GM18502 (cell line): ENCODE measurements around the gene SLC6A12.
"Not testable (repeated sequence)": the region's sequence is repeated elsewhere in the genome, so short reads cannot be mapped to it uniquely, and the experiment has no call there.

ENCODE experiments used
- ATAC-seq: cut with Tn5 transposase; IDR thresholded peaks from one replicate; pipeline ENCODE4 v1.9.1; 2021; ENCODE audit warnings: mild to moderate bottlenecking; ENCODE audit not compliant: unreplicated experiment, poor library complexity

The SLC6A12 gene

GRCh38 chr12:235967-236366 is 22.0 kb upstream of the SLC6A12 start:
- ATAC-seq: not testable (repeated sequence)

- ATAC-seq: no peak
Measured at GRCh38 chr12:234891-235415, 21.0 kb upstream of the SLC6A12 start.

DNA sequence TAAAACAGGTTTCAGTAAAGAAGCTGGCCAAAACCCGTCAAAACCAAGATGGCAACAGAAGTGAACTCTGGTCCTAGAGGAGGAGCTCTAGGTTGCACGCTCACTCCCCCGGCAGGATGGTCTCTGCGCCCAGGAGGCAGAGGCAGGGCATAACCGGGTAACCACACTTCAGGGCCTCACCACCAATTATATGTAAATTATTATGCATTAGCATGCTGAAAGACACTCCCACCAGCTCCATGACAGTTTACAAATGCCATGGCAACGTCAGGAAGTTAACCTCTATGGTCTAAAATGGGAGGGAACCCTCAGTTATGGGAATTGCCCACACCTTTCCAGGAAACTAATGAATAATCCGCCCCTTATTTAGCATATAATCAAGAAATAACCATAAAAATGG is 20.1 kb upstream of the SLC6A12 start:
- no peak for ATAC-seq

DNA sequence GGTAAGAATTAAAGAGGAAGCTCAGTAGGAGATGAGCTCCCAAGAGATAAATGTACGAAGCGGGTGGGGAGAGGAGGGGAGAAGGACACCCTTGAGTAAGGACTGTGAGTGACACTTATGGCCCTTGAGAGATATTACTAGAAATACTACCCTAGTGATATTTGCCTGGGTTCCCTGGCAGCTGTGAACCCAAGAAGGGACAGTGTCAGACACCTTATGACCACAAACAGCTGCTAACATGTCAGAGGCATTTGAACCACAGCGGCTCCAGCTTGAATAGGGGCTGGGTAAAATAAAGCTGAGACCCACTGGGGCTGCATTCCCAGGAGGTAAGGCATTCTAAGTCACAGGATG is 19.6 kb upstream of the SLC6A12 start:
- no peak for ATAC-seq

DNA sequence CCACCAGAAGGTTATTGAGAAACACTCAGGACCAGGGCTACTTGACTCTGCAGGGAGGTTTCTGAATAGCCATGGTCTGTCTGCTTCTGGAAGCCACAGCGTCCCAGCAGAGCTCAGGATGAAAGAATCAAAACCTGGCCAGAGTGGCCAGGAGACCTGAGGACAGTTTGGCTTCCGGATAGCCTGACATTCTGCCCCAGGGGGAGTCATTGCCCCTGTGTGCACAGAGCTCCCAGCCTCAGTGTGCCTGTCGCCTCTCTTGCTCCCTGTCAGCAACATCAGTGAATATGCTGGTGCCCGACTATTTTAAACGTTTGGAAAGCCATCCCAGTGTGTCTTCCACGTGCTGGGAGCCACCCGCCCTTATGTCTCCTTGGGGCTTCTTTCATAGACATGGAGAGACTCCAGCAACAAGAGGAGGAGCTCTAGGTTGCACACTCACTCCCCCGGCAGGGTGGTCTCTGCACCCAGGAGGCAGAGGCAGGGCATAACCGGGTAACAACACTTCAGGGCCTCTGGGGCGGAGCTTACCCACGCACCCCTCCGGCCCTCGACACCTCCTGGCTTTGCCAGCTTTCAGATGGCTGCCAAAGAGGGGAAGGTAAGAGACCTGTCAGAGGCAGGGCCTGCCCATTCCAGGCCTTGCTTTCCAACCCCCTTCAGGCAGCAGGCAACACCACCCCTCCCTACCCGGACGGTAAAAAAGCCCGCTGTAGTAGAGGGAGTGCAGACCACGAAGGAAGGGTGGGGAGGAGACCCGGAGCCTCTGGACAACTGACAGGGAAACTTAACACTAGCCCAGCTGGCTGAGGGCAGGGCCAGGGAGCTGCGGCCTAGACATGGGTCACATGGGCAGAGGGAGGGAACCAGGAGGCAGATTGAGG is 19.0 kb upstream of the SLC6A12 start:
- ATAC-seq: no peak

DNA sequence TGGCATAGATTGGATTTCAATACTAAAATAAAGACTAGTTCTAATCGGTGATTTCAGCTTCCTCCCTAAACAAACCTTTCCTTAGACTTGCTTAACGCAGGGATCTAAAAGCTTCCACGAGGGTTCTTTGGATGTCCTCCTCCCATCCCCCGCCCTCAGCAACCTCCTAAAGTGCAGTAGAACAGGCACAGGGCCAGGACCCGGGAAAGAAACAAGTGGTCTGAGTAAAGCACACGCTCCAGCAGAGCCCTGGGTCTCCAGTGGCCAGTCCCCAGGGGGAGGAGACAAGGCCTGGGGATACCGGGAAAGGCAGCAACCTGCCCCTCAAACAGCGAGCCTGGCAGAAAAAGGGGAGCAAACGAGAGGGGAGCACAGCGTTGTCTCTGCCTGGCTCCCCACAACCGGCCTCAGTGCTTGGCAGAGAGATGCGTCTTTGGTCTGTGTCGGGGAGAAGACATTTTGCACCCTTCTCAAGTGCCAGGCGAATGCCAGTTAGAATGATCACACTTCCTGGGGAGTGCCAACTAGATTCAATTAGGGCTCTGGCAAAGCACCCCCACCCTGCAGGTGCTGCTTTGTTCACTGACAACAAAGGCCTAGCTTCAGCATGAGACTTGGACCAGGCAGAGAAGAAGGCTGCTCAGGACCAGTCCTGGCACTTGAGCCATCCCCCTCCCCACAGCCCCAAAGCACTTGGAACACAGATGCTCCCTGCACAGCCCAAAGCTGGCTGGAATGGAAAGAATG is 17.1 kb upstream of the SLC6A12 start:
- ATAC-seq: no peak

DNA sequence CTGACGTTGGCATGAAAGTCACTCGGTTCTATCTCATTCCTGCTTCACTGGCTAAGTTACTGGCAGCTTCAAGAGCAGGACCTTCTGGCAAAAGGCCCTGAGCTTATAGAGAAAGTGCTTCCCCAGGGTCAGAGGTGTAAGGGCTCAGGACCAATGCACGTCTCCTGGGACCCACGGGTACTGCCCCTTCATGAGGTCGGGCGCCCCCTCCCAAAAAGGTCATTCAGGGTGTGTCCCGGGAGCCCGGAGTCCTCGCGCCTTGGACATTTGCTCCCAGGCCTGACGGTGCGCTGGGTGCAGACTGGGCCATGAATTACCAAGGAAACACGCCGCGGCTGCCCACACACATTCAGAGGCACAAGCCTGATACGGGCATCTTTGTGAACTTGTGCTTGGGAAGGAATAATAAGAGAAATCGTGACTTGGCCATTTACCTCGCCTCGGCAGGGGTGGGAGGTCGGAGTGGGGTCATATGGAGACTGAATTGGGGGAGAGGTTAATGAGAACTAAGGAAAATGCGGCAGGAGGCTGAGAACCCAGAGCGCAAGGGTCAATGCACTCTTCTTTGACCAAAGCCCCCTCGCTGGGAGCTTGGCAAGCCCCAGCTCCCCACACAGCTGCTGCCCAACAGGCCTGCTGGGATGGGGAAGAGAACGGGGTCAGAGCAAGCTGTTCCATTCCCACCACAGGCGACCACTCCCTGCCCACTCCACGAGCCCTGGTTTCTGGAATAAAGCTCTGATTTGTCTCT is 15.7 kb upstream of the SLC6A12 start:
- no peak for ATAC-seq

GRCh38 chr12:228846-229200 is 14.9 kb upstream of the SLC6A12 start:
- no peak for ATAC-seq

DNA sequence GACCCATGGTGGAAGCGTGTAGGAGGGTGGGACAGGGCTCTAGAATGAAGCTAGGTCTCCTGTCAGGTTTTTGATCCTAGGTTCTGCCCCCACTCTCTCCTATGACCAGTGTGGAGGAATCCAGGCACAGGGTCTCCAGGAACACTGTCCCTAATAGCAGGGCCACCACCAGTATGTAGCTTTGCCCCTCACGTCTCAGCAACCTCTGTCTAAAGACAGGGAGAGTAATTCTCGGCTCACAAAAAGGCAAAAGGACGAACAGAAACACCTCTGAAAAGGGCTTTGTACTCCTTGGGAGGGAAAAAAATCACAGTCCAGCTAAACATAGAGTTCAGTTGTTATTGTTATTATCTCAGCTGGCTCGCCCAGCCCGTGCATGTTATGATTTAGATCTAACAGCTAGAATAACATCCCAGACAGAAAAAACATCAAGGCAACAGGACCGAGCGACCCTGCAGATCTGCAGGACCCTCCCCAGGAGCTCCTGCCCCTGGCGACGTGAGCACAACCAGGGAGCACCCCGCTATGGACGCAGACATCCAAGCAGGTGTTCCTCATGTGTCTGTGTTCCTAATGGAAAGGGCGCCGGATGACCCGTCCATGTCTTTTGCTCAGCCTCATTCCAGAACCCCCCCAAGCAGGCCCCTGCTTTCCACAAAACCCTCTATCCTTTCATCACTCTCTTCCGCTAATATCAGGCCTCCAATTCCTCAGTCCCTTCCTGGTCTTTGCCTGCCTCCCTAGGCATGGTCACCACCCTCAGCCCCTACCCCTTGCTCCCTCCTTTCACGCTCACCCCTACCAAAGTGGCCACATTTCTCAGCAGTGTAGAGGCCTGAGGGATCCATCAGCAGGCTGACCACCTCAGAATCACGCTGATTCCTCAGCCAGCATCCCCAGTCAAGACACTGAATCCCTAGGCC is 14.2 kb upstream of the SLC6A12 start:
- no peak for ATAC-seq

- ATAC-seq: no peak
Measured at GRCh38 chr12:227286-227915, 13.4 kb upstream of the SLC6A12 start.

GRCh38 chr12:226401-226800 is 12.4 kb upstream of the SLC6A12 start:
- ATAC-seq: no peak

- ATAC-seq: no peak
Measured at GRCh38 chr12:225012-225411, 11.1 kb upstream of the SLC6A12 start.

DNA sequence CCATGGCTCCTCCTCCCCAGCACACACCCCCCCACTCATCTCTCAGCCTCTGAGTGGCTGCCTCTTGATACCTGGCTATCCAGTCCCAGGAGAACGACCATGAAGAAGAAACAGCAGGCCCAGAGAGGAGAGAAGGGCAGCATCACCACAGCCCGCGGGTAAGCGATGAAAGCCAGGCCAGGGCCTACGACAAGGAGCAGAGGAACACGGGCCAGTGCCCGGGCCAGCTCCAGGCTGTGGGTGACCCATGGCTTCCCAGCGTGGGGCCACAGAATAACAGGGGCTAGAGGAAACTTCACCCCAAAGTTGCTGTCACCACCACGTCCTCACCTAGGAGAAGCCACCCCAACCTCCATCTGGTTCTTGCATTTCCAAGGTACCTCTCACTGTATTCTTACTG is 10.4 kb upstream of the SLC6A12 start:
- ATAC-seq: no peak

DNA sequence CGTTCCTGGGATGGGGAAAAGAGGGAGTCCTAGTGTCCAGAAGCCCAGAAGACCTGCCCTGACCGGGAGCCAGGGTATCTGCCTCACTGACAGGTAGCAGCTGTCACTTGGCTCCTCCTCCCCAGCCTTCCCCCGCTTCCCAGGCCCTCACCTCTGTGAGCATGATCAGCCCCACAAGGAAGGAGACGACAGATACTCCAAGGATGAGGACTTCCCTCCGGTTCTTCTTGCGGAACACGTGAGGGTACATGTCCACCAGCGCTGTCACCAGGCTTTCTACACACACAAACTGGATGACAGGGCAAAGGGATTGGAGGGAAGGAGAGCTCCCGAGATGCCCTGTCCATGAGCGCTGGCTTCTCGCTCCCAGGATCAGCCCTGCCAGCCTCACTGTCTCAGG is 9.9 kb upstream of the SLC6A12 start:
- no peak for ATAC-seq

DNA sequence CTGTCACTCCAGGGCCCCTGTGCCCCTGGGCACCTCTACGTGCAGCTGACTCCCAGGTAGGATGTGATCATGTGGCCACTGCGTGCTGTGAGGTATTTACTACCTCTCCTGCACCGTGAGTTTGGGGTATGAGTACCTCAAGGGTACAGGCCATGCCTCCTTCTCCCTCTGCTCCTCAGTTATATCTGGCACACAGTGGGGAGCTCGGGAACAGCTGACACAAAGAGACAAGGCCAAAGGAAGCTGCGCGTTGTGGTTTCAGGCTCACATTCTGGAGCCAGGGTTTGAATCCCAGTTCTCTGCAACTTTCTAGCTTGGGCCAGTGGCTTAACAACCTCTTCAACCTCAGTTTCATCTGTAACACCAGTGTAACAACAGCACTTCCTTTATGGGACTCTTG is 7.8 kb upstream of the SLC6A12 start:
- ATAC-seq: no peak

GRCh38 chr12:220946-221550 is 7.1 kb upstream of the SLC6A12 start:
- ATAC-seq: no peak

- ATAC-seq: no peak
Measured at GRCh38 chr12:220491-220890, 6.5 kb upstream of the SLC6A12 start.

GRCh38 chr12:219891-220352 is 6.0 kb upstream of the SLC6A12 start:
- no peak for ATAC-seq
